Naive B cell (primary cell): ENCODE results near the gene MTCL3.

ENCODE experiments used
- ATAC-seq, 2 donors: fragments of 150-1000 bp; cut with Tn5 transposase; 2 replicates each; pipeline ENCODE4 v1.10.0; 2021; ENCODE audit warnings: low read depth in 2 of 2, mild to moderate bottlenecking in 2 of 2, moderate library complexity in 2 of 2
- DNase-seq: peaks from one replicate; pipeline ENCODE4 v3.0.0; 2022
- H3K27ac Mint-ChIP-seq, 6 donors: one replicate each; pipeline ENCODE4 v1.8.0; 2020 to 2022; ENCODE audit warnings: mild to moderate bottlenecking in 6 of 6, mixed read lengths in 6 of 6, moderate library complexity in 5 of 6, inconsistent platforms in 2 of 6
- H3K27me3 Mint-ChIP-seq, 3 donors: one replicate each; pipeline ENCODE4 v1.8.0; 2021 to 2022; ENCODE audit warnings: mixed read lengths in 3 of 3, mild to moderate bottlenecking in 1 of 3
- H3K36me3 Mint-ChIP-seq, 2 donors: one replicate each; pipeline ENCODE4 v1.8.0; 2020 to 2022; ENCODE audit warnings: mixed read lengths in 2 of 2, inconsistent platforms in 1 of 2, mild to moderate bottlenecking in 1 of 2
- H3K4me1 Mint-ChIP-seq, 3 donors: one replicate each; pipeline ENCODE4 v1.8.0; 2020 to 2022; ENCODE audit warnings: mixed read lengths in 3 of 3, inconsistent platforms in 1 of 3, mild to moderate bottlenecking in 1 of 3, moderate library complexity in 1 of 3
- H3K4me3 Mint-ChIP-seq, 8 donors: one replicate each; pipeline ENCODE4 v1.8.0; 2020 to 2022; ENCODE audit warnings: mild to moderate bottlenecking in 8 of 8, mixed read lengths in 8 of 8, moderate library complexity in 8 of 8, inconsistent platforms in 2 of 8
- H3K9me3 Mint-ChIP-seq, 7 donors: one replicate each; pipeline ENCODE4 v1.8.0; 2020 to 2022; ENCODE audit warnings: mixed read lengths in 7 of 7, mild to moderate bottlenecking in 5 of 7, inconsistent platforms in 2 of 7, moderate library complexity in 1 of 7

Gene MTCL3

DNA sequence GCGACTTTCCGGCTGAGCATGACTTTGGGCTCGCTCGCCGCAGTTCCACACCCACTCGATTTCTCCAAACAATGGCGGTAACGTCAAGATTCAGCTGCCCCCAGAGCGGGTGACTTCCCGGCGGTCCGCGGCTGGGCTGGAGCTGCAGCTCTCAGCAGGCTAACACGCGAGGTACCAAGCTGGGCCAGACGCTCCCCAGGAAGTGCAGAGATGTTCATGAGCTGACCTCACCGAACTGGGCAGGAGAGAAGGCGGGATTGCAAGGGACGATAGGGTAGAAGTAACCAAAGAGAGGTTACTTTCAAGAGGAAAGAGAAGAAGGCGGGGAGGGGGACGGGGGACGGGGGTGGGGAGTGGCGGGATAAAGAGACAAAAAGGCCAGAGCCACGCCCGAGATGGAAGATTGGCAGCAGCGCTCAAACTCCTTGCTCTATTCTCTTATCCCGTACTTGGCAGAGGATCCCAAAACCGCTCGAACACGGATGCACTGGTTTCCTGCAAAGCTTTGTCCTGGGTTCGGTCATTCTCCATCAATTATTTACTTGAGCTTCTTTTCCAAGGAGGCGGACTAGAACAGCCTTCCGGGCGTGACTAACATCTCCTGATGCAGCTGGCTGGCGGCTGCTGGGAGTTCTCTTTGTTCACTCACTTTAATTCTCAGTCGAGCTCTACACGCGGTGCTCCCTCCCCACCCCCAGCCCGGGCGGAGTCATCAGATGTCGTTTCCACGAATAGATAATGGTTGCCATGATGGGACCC is at the start of gene MTCL3:
MTCL3 (minus strand) TSS at position 626 of the 759 bp plus-strand sequence.
- no peak for ATAC-seq

DNA sequence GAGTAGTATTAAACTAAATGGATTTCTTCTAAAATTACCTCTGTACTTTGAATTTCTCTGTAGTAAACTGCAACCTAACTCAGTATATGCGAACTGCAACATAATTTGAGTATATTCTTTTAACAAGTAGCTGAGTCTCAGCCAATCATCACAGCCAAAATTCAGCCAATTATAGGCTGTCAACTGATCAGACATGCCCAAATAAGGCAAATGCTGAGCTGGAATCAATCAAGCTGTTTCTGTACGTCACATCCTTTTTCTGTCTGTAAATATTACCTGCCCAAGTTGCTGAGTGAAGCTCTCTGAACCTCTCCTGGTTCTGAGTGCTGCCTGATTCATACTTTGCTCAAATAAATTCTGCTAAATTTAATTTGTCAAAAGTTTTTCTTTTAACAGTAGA is 48.3 kb upstream of the MTCL3 start:
- peaks cover 0 to 8% (median 0%) of the 10 kb centered on the region in 3 donors for H3K27me3 Mint-ChIP-seq
- DNase-seq (no peak), ATAC-seq (no peak)
- H3K4me1 Mint-ChIP-seq = peaks cover 0 to 3% (median 0%) of the 10 kb centered on the region in 3 donors
- no peak overlapping the region for H3K4me3 Mint-ChIP-seq
- H3K36me3 Mint-ChIP-seq = no peaks in the 10 kb centered on the region
- H3K27ac Mint-ChIP-seq = no peak overlapping the region
- H3K9me3 Mint-ChIP-seq = peaks cover 0 to 2% (median 0%) of the 10 kb centered on the region in 7 donors

More for the DNA sequence above, at the start of gene MTCL3:
- peak within 1 kb of the TSS in 1 of 6 donors; percentile 40 for H3K27ac Mint-ChIP-seq
- H3K36me3 Mint-ChIP-seq = no peaks in the 10 kb centered on the region
- H3K4me1 Mint-ChIP-seq = peaks cover 22 to 32% (median 30%) of the 10 kb centered on the region in 3 donors
- no peak for DNase-seq
- H3K9me3 Mint-ChIP-seq = peaks cover 0 to 5% (median 0%) of the 10 kb centered on the region in 7 donors
- peak within 1 kb of the TSS in 4 of 8 donors; percentile 12 to 56 (median 46) for H3K4me3 Mint-ChIP-seq
- H3K27me3 Mint-ChIP-seq = peaks cover 58 to 72% (median 69%) of the 10 kb centered on the region in 3 donors

DNA sequence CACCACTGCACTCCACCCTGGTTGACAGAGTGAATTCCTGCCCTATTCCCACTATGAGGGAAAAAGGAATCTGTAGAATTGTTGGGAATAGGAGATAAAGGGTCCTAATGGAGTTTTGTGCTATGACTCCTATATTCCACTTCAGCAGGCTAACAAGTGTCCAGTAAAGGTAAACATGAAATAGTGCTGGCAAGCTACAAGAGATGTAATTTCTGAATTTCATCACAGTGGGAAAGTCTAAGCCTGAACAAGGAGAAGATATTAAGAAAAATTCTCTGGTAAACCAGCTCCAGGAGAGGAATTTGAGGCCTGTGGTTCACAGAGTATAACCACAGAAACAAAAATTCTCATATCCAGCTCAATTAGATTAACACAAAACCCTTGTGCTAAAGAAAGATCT is 47.5 kb upstream of the MTCL3 start:
- Mint-ChIP-seq H3K36me3 (no peaks in the 10 kb centered on the region), H3K4me1 (peaks cover 0 to 3% (median 0%) of the 10 kb centered on the region in 3 donors), H3K27me3 (peaks cover 0 to 8% (median 5%) of the 10 kb centered on the region in 3 donors)

DNA sequence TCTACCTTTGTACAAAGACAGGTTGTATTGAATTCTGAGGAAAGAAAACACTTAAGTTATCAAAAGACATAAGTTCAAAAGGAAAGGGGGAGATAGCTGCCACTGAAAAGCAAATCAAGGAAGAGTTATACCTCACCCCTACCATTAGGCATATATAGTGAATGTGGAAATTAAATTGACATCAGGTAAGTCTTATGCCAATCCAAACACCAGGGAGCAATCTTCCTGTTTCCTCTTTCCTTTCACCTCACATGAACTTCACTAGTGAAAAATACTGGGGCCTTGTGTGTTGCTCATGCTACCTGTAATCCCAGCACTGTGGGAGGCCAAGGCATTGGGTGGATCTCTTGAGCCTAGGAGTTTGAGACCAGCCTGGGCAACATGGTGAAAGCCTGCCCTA is 47.0 kb upstream of the MTCL3 start:
- Mint-ChIP-seq H3K9me3 (peaks cover 0 to 2% (median 0%) of the 10 kb centered on the region in 7 donors), H3K4me3 (no peak overlapping the region), H3K27ac (no peak overlapping the region), H3K27me3 (peaks cover 0 to 8% (median 6%) of the 10 kb centered on the region in 3 donors), H3K36me3 (no peaks in the 10 kb centered on the region), H3K4me1 (peaks cover 0 to 3% (median 0%) of the 10 kb centered on the region in 3 donors)
- no peak for ATAC-seq
- DNase-seq = no peak

More for the DNA sequence above, 47.5 kb upstream of the MTCL3 start:
- peaks cover 0 to 2% (median 0%) of the 10 kb centered on the region in 7 donors for H3K9me3 Mint-ChIP-seq
- DNase-seq (no peak), ATAC-seq (no peak)
- H3K27ac Mint-ChIP-seq = no peak overlapping the region
- no peak overlapping the region for H3K4me3 Mint-ChIP-seq

DNA sequence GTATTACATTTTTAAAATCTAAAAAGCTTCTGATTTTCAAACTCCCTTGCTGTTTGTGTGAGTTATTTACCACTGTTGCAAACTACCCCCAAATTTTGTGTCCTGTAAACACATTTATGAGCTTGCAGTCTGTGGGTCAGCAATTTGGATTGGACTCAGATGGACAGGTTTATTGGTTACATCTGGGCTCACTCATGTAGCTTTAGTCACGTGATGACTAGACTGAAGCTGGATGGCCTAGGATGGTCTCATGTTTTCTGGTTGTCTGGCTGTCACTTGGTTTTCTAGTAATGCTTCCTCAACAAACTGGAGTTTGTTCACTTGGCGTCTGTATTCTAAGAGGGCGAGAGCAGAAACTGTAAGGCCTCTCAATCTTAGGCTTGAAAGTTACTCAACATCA is 45.6 kb upstream of the MTCL3 start:
- peaks cover 0 to 9% (median 8%) of the 10 kb centered on the region in 3 donors for H3K27me3 Mint-ChIP-seq
- no peaks in the 10 kb centered on the region for H3K36me3 Mint-ChIP-seq
- H3K4me3 Mint-ChIP-seq = no peak overlapping the region
- H3K9me3 Mint-ChIP-seq = peaks cover 0 to 2% (median 0%) of the 10 kb centered on the region in 7 donors
- H3K27ac Mint-ChIP-seq = no peak overlapping the region
- ATAC-seq (no peak), DNase-seq (no peak)
- no peaks in the 10 kb centered on the region for H3K4me1 Mint-ChIP-seq

DNA sequence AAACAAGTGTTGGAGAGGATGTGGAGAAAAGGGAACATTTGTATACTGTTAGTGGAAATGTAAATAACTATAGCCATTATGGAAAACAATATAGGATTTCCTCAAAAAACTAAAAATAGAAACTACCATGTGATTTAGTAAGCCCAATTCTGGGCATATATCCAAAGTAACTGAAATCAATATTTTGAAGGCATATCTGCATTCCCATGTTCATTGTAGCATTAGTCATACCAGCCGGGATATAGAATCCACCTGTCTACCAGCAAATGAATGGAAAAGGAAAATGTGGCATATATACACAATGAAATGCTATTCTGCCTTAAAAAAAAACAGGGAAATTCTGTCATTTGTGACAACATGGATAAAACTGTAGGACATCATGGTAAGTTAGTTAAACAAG is 42.5 kb upstream of the MTCL3 start:
- Mint-ChIP-seq H3K4me1 (no peaks in the 10 kb centered on the region), H3K27me3 (peaks cover 2 to 10% (median 9%) of the 10 kb centered on the region in 3 donors), H3K4me3 (no peak overlapping the region), H3K9me3 (peaks cover 0 to 2% (median 0%) of the 10 kb centered on the region in 7 donors), H3K36me3 (no peaks in the 10 kb centered on the region), H3K27ac (no peak overlapping the region)
- ATAC-seq = no peak
- DNase-seq = no peak

DNA sequence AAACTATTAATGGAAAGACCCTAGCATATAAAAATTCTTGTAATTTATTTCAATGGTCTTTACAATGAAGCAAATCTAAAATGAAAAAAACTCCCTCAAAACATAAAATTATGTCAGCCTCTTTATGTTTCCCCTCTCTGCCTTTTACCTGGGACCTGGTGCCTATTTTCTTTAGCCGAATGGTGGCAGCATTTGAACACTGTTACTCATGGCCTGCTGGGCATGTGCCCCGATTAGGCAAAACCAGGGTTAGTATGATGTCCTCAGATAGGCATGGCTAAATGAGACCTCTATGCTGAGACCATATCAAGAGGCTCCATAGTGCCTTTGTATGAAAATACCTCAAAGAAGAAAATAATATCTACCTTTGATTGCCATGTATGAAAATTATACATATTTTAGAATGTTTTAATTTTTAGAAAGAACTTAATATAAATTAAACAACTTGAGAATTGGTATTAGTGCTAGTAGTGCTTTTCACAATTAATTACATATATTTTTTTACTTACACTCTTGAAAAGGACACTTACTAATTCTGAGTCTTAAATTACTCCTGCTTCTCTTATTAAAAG is 35.4 kb upstream of the MTCL3 start:
- Mint-ChIP-seq H3K9me3 (no peaks in the 10 kb centered on the region), H3K4me1 (no peaks in the 10 kb centered on the region), H3K4me3 (no peak overlapping the region), H3K27me3 (peaks cover 21 to 39% (median 35%) of the 10 kb centered on the region in 3 donors), H3K36me3 (no peaks in the 10 kb centered on the region), H3K27ac (no peak overlapping the region)
- no peak for ATAC-seq
- DNase-seq = no peak

DNA sequence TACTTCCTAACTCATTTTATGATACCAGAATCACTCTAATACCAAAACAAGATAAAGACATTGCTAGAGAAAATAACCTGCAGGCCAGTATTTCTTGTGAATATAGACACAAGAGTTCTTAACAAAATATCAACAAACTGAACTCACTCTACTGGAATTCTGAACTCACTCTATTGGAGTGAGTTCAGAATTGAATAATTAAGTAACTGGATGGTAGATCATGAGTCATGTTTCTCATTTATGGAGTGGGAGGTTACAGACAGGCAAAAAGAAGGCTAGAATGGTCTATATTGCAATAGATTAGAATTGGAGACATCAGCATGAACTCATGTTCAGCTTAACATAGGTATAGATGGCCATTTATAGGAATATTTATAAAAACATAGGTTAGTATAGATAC is 31.3 kb upstream of the MTCL3 start:
- H3K9me3 Mint-ChIP-seq = no peaks in the 10 kb centered on the region
- H3K27me3 Mint-ChIP-seq = peaks cover 25 to 41% (median 37%) of the 10 kb centered on the region in 3 donors
- H3K27ac Mint-ChIP-seq = no peak overlapping the region
- no peaks in the 10 kb centered on the region for H3K4me1 Mint-ChIP-seq
- DNase-seq (no peak), ATAC-seq (no peak)
- H3K36me3 Mint-ChIP-seq = no peaks in the 10 kb centered on the region
- no peak overlapping the region for H3K4me3 Mint-ChIP-seq

DNA sequence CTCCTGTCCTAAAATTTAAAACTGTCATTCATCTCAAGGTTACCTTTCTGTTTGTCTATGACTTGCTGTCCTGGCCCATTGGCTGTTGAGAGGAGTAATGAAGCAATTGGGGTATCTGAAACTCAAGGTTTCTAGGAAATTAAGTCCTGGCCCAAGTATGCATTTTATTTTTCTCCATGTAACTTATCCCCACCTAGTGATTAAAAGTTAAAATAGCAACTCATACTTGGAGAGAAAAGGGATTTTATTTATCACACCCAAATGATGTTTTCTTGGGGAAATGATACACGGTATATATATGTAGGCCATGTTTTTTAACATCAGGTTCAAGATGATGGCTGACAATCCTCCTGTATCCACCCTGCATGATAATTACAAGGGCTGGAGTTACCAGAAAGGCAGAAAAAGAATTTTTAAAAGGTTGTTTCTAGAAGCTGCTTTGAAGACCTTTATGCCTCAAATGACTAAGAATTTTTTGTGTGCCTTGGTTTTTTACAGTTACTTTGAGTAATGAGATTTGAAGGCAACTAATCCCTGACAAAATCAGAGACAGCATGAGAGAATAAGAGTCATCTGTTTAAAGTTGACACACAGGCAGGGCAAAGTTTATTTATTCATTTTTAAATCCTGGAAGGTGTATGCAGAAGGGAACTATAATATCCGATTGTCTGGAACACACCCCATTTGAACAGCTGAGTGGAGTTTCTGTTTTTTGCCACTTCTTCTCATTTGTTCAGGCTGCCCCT is 28.9 kb upstream of the MTCL3 start:
- DNase-seq = no peak
- H3K27me3 Mint-ChIP-seq = peaks cover 25 to 48% (median 37%) of the 10 kb centered on the region in 3 donors
- H3K9me3 Mint-ChIP-seq = no peaks in the 10 kb centered on the region
- no peaks in the 10 kb centered on the region for H3K36me3 Mint-ChIP-seq
- H3K27ac Mint-ChIP-seq = no peak overlapping the region
- ATAC-seq = no peak
- no peaks in the 10 kb centered on the region for H3K4me1 Mint-ChIP-seq
- H3K4me3 Mint-ChIP-seq = no peak overlapping the region

DNA sequence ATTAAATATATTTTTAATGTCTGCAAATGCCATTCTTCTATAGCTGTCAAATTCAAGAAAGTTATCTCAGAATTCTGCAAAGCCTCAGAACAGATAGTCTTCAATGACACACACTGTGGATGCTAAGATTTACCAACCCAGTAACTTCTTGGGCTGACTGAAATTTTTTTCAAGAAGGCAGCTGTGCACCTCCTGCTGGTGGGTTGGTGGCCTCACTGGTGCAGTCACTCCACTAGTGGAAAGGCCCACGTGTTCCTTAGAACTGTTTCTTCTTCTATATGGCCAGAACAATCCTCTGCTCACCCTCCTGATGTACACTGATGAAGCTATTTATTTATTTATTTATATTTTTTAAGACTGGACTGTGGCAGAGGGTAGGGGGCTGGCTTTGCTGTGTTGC is 28.1 kb upstream of the MTCL3 start:
- DNase-seq = no peak
- no peaks in the 10 kb centered on the region for H3K9me3 Mint-ChIP-seq
- no peak overlapping the region for H3K27ac Mint-ChIP-seq
- no peaks in the 10 kb centered on the region for H3K36me3 Mint-ChIP-seq
- peak in 1 of 2 donors; percentile 40 for ATAC-seq
- peaks cover 22 to 45% (median 36%) of the 10 kb centered on the region in 3 donors for H3K27me3 Mint-ChIP-seq
- H3K4me1 Mint-ChIP-seq = no peaks in the 10 kb centered on the region
- no peak overlapping the region for H3K4me3 Mint-ChIP-seq

DNA sequence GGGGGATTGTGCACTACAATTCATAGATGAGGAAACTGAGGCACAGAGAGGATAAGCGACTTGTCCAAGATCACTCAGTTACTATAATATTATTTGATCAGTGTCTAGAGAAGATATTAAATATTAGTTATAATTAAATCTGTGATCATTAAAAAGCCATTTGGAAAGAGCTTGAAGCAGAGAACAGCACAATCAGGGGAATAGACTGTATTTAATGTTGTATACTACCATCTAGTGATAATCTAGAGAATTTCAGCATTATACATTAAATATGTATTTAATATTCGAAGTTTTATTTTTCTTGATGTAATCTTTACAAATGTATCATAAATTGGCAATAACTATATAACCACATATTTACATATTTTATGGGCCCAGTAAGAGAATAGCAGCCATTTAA is 20.1 kb upstream of the MTCL3 start:
- no peaks in the 10 kb centered on the region for H3K36me3 Mint-ChIP-seq
- peak; percentile 7 for DNase-seq

DNA sequence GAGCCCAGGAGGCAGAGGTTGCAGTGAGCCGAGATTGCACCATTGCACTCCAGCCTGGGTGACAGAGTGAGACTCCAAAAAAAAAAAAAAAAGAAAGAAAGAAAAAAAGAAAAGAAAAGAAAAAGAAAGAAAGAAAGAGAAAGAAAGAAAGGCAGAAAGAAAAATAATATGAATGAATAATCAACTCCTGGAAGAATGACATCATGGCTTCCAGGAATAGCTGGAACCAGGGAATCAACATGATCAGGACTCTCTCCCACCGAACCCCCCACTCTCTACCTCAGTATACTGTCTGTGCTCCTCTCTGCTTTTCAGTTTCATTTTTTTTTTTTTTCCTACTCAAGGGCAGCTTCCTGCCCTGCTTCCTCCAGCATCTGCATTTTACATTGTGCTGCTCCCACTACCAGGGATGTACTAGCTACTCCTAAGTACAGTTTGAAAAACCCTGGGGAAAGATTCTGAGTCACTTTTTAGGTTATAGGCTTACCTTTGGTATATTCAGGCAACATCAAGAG is 19.7 kb upstream of the MTCL3 start:
- Mint-ChIP-seq H3K9me3 (no peaks in the 10 kb centered on the region), H3K27me3 (peaks cover 16 to 19% (median 16%) of the 10 kb centered on the region in 3 donors), H3K4me1 (no peaks in the 10 kb centered on the region), H3K4me3 (no peak overlapping the region), H3K27ac (peak overlapping the region in 1 of 6 donors; percentile 34), H3K36me3 (no peaks in the 10 kb centered on the region)
- ATAC-seq (no peak), DNase-seq (no peak)

More for the DNA sequence above, 20.1 kb upstream of the MTCL3 start:
- H3K9me3 Mint-ChIP-seq = no peaks in the 10 kb centered on the region
- ATAC-seq = peak in 1 of 2 donors; percentile 40
- H3K27ac Mint-ChIP-seq = no peak overlapping the region
- peaks cover 16 to 19% (median 16%) of the 10 kb centered on the region in 3 donors for H3K27me3 Mint-ChIP-seq
- H3K4me3 Mint-ChIP-seq = no peak overlapping the region
- H3K4me1 Mint-ChIP-seq = no peaks in the 10 kb centered on the region

DNA sequence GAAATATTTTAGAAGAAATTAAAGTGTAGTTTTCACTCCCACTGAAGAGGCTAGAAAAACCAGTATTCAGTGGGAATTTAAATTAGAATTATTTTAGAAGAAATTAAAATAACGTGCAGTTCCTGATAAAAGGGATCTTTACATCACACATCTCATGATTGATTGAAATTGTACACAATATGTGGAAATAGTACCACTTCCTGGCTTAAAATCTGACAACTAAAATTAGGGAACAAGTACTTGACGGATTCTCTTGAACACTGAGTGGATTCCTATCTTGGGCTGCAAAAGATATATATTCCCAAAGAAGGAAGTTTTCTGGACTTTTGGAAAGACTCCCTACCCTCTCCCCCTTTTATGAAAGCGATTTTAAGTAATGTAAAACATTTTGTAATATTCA is 14.6 kb upstream of the MTCL3 start:
- Mint-ChIP-seq H3K4me3 (no peak overlapping the region), H3K9me3 (no peaks in the 10 kb centered on the region), H3K27me3 (peaks cover 19 to 26% (median 23%) of the 10 kb centered on the region in 3 donors), H3K4me1 (no peaks in the 10 kb centered on the region), H3K36me3 (no peaks in the 10 kb centered on the region), H3K27ac (peak overlapping the region in 1 of 6 donors; percentile 23)
- ATAC-seq = no peak
- no peak for DNase-seq
